Activated T-helper 17 cell treated with anti-CD3 and anti-CD28 coated beads, Interleukin-2, amount 50 U/mL, for 72 hours (primary cell): Measurements from ENCODE around the gene STON1. TPM values are rescaled to one million over a fixed set of nuclear protein-coding genes. Genes with fewer than 3 reads are reported as not detected.
"Not testable (repeated sequence)": the region's sequence is repeated elsewhere in the genome, so short reads cannot be mapped to it uniquely, and the experiment has no call there.

ENCODE experiments used
- ATAC-seq: fragments of 150-1000 bp; cut with Tn5 transposase; replicated peaks from 2 replicates; pipeline ENCODE4 v1.10.0; 2021; ENCODE audit warnings: mild to moderate bottlenecking, moderate library complexity
- H3K27ac Mint-ChIP-seq: one replicate; pipeline ENCODE4 v1.8.0; 2022; ENCODE audit warnings: mixed read lengths
- H3K27me3 Mint-ChIP-seq: one replicate; pipeline ENCODE4 v1.8.0; 2022; ENCODE audit warnings: mixed read lengths
- H3K36me3 Mint-ChIP-seq: one replicate; pipeline ENCODE4 v1.8.0; 2022; ENCODE audit warnings: low read depth, mild to moderate bottlenecking, mixed read lengths
- H3K4me1 Mint-ChIP-seq: one replicate; pipeline ENCODE4 v1.8.0; 2022; ENCODE audit warnings: mixed read lengths
- H3K4me3 Mint-ChIP-seq: one replicate; pipeline ENCODE4 v1.8.0; 2022; ENCODE audit warnings: mild to moderate bottlenecking, mixed read lengths
- H3K9me3 Mint-ChIP-seq: one replicate; pipeline ENCODE4 v1.8.0; 2022; ENCODE audit warnings: mixed read lengths
- total RNA-seq, 2 donors: library from RNA; stranded (reverse); gene quantifications; one replicate each; pipeline ENCODE4 v1.2.3, GENCODE V29; 2022

Gene STON1
- total RNA-seq, 2 donors from 2014 or later = 3.0 to 4.2 TPM

DNA sequence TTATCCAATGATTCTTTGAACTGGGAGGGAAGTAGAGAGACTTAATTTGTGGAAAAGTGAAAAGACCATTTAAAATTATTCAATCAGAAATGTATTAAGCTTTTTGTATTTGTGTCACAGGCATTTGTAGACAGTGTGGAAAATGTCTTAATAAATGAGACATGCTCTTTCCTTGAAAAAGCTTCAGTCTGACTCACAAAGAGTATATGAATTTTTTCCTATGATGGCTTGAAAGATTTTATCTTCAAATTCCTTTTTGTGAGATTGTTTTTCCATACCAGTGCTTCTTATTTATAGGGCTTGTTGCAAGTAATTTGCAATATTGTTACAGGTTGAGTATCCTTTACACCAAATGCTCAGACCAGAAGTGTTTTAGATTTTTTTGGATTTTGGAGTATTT lies 39.5 kb downstream of the STON1 start:
- Mint-ChIP-seq H3K9me3 (no peaks in the 10 kb centered on the region), H3K4me3 (no peak overlapping the region), H3K27ac (no peak overlapping the region), H3K27me3 (no peaks in the 10 kb centered on the region), H3K36me3 (no peaks in the 10 kb centered on the region), H3K4me1 (peaks cover under 1% of the 10 kb centered on the region)
- ATAC-seq = no peak

DNA sequence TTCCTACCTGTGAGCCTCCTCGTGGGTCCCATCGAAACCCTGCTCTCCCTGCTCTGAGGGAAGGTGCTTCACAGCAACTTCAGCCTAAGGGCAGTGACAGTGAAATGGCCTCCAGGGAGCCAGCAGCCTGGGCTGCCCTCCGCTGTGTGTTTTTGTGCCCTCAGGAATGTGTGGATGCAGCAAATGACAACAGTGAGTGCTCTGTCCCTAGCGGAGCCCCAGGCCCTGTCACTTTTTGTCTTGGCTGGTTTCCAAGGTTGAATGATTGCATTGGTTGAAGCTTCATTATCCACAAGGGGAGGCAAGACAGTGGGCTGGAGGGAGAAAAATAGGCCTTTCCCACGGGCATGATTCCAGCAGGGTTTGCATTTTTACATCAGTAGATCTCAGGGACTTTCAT lies 42.9 kb downstream of the STON1 start:
- peaks cover 7% of the 10 kb centered on the region for H3K4me1 Mint-ChIP-seq
- H3K27me3 Mint-ChIP-seq = no peaks in the 10 kb centered on the region
- H3K9me3 Mint-ChIP-seq = no peaks in the 10 kb centered on the region
- no peak overlapping the region for H3K4me3 Mint-ChIP-seq
- no peak overlapping the region for H3K27ac Mint-ChIP-seq
- H3K36me3 Mint-ChIP-seq = no peaks in the 10 kb centered on the region
- no peak for ATAC-seq

DNA sequence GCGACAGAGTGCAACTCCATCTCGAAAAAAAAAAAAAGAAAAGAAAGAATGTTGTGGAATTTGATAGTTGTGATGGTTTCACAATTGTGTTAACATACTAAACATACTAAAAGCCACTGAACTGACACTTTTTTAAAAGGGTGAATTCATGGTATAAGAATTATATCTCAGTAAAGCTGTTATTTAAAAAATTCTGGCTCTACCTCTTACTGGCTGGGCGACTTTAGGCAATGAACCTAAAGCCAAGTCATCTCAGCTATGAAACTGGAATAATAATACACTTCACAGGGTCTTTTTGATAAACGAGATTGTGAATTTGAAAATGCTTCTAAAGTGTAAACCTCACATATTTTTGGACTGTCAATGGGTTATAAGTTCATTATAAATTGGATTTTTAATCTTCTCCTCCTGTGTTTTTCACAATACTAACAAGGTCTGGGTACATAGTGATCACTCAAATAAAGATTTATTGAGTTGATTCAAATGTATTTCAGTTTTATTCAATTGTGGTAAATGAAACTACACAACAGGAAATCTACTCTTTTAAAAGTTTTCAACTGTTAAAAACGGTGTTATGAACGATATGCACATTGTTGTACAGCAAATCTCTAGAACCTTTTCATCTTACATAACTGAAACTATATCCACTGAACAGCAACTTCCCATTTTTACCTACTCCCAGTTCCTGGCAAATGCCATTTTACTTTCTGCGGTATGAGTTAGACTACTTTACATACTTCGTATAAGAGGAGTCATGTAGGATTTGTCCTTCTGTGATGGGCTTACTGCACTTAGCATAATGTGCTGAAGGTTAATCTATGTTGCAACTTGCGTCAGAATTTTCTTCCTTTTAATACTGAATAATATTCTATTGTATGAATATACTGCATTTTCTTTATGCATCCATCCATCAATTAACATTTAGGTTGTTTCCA lies 44.7 kb downstream of the STON1 start:
- H3K27ac Mint-ChIP-seq = peak overlapping the region; percentile 50
- peaks cover 7% of the 10 kb centered on the region for H3K4me1 Mint-ChIP-seq
- no peaks in the 10 kb centered on the region for H3K9me3 Mint-ChIP-seq
- H3K36me3 Mint-ChIP-seq = no peaks in the 10 kb centered on the region
- ATAC-seq = peak; percentile 68
- peak overlapping the region; percentile 30 for H3K4me3 Mint-ChIP-seq
- H3K27me3 Mint-ChIP-seq = no peaks in the 10 kb centered on the region

DNA sequence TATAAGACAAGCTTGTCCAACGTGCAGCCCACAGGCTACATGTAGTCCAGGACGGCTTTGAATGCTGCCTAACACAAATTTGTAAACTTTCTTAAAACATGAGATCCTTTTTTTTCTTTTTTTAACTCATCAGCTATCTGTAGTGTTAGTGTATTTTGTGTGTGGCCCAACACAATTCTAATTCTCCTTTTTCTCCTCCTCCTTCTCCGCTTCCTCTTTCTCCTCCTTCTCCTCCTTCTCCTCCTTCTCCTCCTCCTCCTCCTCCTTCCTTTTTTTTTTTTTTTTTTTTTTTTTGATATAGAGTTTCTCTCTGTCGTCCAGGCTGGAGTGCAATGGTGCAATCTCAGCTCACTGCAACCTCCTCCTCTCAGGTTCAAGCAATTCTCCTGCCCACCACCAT lies 48.4 kb downstream of the STON1 start:
- ATAC-seq = no peak

DNA sequence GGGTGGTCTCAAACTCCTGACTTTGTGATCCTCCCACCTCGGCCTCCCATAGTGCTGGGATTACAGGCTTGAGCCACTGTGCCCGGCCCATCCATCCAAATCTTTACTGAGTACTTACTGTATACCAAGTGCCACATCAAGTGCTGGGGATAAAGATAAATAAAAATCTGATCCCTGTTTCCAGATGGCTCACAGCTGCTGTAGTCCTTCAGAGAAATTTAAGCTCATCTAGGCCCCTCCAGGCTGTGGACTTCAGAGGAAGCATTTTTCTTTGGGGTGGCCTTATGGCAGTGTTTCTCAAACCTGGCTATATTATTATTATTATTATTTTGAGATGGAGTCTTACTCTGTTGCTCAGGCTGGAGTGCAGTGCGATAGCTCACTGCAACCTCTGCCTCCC lies 54.0 kb downstream of the STON1 start:
- no peak overlapping the region for H3K4me3 Mint-ChIP-seq
- no peak overlapping the region for H3K27ac Mint-ChIP-seq
- H3K9me3 Mint-ChIP-seq = no peaks in the 10 kb centered on the region
- no peaks in the 10 kb centered on the region for H3K4me1 Mint-ChIP-seq
- no peak for ATAC-seq
- no peaks in the 10 kb centered on the region for H3K27me3 Mint-ChIP-seq
- no peaks in the 10 kb centered on the region for H3K36me3 Mint-ChIP-seq

More for the DNA sequence above, 48.4 kb downstream of the STON1 start:
- H3K36me3 Mint-ChIP-seq = no peaks in the 10 kb centered on the region
- no peaks in the 10 kb centered on the region for H3K9me3 Mint-ChIP-seq
- H3K27me3 Mint-ChIP-seq = no peaks in the 10 kb centered on the region
- H3K4me3 Mint-ChIP-seq = no peak overlapping the region
- H3K4me1 Mint-ChIP-seq = peaks cover 7% of the 10 kb centered on the region
- no peak overlapping the region for H3K27ac Mint-ChIP-seq

DNA sequence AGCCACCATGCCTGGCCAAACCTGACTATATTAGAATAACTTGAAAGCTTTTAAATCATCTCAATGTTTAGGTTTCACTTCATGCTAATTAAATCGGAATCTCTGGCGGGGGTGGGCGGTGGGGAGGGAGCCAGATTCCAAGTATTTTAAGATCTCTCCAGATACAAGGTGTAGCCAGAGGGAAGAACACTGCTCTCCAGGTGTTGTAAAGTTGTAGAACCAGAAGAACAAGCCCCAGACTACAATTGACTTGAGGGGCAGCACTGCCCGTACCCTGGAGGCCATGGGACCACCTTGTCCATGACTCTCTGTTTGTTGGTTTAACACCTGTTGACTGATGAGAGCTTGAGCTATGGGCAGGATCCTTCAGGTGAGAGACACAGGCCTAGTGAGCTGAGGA lies 54.6 kb downstream of the STON1 start:
- Mint-ChIP-seq H3K4me1 (no peaks in the 10 kb centered on the region), H3K27ac (no peak overlapping the region), H3K27me3 (no peaks in the 10 kb centered on the region), H3K9me3 (no peaks in the 10 kb centered on the region), H3K36me3 (no peaks in the 10 kb centered on the region), H3K4me3 (no peak overlapping the region)
- ATAC-seq = no peak

DNA sequence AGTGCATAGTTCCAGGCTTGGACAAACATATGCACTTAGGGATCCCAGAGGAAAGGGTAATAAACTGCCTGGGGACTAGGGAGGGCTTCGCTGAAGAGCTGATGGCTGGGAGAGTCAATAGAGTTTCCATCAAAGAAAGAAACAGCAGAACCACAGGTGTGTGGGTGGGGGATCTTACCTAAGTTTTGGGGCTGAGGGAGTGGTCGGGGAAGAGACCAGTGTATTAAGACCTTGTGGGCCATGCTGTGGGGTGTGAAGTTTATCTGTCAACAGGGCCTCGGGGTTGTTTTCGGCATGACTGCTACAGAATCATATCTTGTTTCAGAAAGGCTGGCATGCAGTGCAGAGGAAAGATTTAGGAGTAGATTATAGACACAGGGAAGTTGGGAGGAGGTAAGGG lies 56.5 kb downstream of the STON1 start:
- H3K4me1 Mint-ChIP-seq = no peaks in the 10 kb centered on the region
- no peaks in the 10 kb centered on the region for H3K27me3 Mint-ChIP-seq
- no peak overlapping the region for H3K4me3 Mint-ChIP-seq
- H3K36me3 Mint-ChIP-seq = no peaks in the 10 kb centered on the region
- no peak overlapping the region for H3K27ac Mint-ChIP-seq
- H3K9me3 Mint-ChIP-seq = no peaks in the 10 kb centered on the region
- ATAC-seq = peak; percentile 19

DNA sequence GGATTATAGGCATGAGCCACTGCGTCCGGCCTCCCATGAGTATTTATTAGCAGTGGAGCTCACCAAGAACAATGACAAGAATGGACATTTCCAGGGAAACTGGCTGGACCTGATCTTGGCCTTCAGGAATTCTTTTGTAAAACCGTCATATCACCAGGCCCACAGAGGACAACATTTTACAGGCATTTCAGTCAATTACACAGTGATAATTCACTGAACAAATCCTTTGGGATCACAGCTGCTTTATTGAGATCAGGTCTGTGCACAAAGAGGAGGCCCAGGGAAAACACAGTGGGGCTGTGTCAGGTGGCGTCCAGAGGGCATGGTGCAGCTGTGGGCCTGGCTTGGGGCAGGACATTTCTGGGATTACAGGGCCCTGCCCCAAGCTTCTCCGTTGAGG lies 57.6 kb downstream of the STON1 start:
- no peaks in the 10 kb centered on the region for H3K4me1 Mint-ChIP-seq
- no peaks in the 10 kb centered on the region for H3K36me3 Mint-ChIP-seq
- no peak for ATAC-seq
- no peaks in the 10 kb centered on the region for H3K9me3 Mint-ChIP-seq
- no peaks in the 10 kb centered on the region for H3K27me3 Mint-ChIP-seq
- H3K4me3 Mint-ChIP-seq = no peak overlapping the region
- H3K27ac Mint-ChIP-seq = no peak overlapping the region

DNA sequence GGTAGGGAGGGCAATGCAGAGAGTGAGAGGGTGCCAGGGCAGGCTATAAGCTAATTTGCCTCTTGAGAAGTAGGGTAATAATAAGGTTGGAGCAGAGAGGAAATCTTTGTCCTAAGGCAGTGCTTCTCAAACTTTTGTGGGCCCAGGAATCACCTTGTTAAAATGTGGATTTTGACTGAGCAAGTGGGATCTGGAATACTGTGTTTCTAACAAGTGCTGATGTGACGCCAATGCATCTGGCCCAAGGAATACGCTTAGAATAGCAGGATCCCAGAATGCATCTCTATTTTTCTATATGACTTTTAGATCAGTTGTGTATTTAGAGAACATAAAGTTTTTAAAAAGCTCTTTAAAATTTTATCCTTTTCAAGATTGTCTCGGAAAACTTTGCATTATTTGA lies 58.0 kb downstream of the STON1 start:
- H3K4me3 Mint-ChIP-seq = no peak overlapping the region

DNA sequence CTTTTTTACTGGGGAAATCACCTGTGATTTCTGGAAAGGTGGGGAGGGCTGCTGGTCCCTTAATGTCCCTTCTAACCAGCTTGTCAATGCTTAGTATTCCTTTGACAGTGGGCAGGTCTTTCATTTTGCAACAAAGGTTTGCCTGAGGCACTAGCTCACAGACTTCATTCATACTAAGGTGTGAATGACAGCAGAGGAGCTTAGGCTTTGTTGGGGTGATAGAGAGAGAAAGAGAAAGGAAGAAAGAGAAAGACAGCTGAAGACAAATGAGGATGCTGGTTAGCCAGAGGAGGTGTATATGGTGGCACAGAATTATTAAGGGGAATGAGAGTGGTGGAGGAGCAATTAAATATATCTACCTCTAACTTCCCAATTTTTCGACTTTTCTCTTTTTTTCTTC lies 58.8 kb downstream of the STON1 start:
- H3K4me3 Mint-ChIP-seq = no peak overlapping the region
- no peaks in the 10 kb centered on the region for H3K4me1 Mint-ChIP-seq
- no peak for ATAC-seq
- H3K36me3 Mint-ChIP-seq = no peaks in the 10 kb centered on the region
- no peak overlapping the region for H3K27ac Mint-ChIP-seq
- no peaks in the 10 kb centered on the region for H3K9me3 Mint-ChIP-seq
- H3K27me3 Mint-ChIP-seq = no peaks in the 10 kb centered on the region

More for the DNA sequence above, 58.0 kb downstream of the STON1 start:
- H3K36me3 Mint-ChIP-seq = no peaks in the 10 kb centered on the region
- H3K9me3 Mint-ChIP-seq = no peaks in the 10 kb centered on the region
- no peak for ATAC-seq
- H3K4me1 Mint-ChIP-seq = no peaks in the 10 kb centered on the region
- no peaks in the 10 kb centered on the region for H3K27me3 Mint-ChIP-seq
- no peak overlapping the region for H3K27ac Mint-ChIP-seq

DNA sequence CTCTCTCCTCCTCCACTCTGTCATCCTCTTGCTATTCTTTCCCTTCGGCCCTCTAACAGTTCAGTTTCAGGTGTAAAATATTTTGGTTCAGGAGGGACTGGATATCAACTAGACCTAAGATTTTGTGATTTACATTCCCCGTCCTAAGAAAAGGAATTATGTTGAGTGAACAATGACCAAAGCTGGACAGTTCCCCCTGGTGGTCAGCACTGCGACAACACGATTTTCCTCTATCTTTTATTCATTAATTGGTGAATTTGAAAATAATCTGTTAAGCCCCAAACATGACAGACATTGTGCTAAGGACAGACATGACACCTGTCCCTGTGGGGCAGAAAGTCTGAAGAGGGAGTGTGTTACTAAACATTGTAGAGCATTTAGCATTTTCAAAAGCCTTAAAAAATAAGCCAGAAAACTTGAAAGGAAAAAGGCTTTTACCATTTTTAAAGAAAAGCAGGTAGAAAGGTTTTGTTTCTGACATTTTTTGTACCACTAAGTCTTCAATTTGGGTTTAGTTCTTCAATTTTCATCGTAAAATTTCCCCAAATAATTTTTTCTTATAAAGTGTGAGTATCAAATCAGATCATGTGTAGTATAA lies 59.3 kb downstream of the STON1 start:
- Mint-ChIP-seq H3K27ac (no peak overlapping the region), H3K4me3 (no peak overlapping the region), H3K27me3 (no peaks in the 10 kb centered on the region), H3K4me1 (no peaks in the 10 kb centered on the region), H3K9me3 (no peaks in the 10 kb centered on the region), H3K36me3 (no peaks in the 10 kb centered on the region)
- no peak for ATAC-seq

DNA sequence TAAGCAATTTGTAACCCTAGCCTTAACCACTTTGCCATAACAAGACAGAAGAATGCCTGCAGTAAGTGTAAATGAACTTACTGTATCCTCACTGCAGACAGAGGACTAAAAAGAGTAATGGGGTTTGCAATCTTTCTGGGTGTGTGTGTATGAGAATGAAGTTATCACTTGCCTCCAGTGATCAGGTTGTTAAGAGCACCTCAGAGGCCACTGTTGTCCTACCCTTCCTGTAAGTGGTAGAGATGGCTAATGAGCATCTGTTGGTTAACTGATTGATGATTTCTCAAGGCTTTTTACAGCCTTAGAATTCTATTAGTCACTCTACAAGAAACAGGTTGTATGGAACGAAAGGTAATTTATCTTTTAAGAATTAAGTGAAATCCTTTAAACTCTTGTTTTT lies 60.1 kb downstream of the STON1 start:
- Mint-ChIP-seq H3K4me1 (no peaks in the 10 kb centered on the region), H3K4me3 (no peak overlapping the region), H3K27me3 (no peaks in the 10 kb centered on the region), H3K9me3 (no peaks in the 10 kb centered on the region), H3K27ac (no peak overlapping the region), H3K36me3 (no peaks in the 10 kb centered on the region)
- no peak for ATAC-seq

DNA sequence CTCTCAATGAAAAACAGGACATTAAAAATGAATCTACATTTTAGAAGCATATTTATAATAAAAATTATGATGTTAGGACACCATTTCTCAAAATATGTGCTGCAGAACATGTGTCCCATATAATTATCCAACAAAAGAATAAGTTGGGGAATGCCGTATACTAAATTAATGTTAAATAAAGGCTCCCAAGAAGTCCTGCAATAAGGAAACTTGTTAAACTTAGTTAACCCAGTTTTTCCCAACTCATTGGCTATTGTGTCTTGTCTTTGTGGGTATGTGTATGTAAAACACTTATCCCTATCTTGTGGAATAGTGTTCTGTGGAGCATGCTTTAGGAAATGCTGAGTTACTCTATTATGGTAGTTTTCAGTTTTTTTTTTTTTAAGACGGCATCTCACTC lies 62.1 kb downstream of the STON1 start:
- Mint-ChIP-seq H3K27ac (no peak overlapping the region), H3K4me3 (no peak overlapping the region), H3K27me3 (no peaks in the 10 kb centered on the region), H3K36me3 (no peaks in the 10 kb centered on the region), H3K4me1 (no peaks in the 10 kb centered on the region), H3K9me3 (no peaks in the 10 kb centered on the region)
- no peak for ATAC-seq

DNA sequence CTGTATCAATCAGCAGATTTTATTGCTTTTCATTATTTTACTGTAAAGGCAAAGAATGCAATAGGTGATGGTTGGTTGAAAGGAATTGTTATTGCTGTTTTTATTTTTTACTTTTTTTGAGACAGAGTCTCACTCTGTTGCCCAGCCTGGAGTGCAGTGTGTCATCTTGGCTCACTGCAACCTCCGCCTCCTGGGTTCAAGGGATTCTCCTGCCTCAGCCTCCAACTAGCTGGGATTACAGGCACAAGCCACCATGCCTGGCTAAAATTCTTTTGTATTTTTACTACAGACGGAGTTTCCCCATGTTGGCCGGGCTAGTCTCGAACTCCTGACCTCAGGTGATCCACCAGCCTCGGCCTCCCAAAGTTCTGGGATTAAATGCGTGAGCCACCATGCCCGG lies 66.8 kb downstream of the STON1 start:
- not testable (repeated sequence) for H3K27ac Mint-ChIP-seq, H3K4me3 Mint-ChIP-seq, H3K9me3 Mint-ChIP-seq, ATAC-seq, H3K27me3 Mint-ChIP-seq, H3K36me3 Mint-ChIP-seq, H3K4me1 Mint-ChIP-seq

DNA sequence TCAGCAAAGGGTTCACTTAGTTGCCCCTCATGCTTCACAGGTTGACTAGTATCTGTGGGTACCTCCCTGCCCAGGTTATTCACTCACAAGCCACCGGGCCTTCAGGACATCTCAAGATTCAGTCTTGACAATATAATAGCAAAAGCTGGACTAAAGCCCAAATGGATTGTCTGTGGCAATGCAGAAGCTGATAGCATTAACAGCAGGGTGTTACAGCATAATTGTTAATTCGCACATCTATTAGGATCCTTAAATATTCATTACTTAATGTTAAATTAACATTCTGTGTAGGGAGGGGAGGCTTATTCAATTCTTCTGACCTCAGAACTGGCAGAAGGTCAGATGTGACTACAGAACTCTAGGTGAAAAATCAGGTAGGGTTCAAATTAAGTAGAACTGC lies 67.5 kb downstream of the STON1 start:
- Mint-ChIP-seq H3K9me3 (no peaks in the 10 kb centered on the region), H3K27me3 (no peaks in the 10 kb centered on the region), H3K36me3 (no peaks in the 10 kb centered on the region), H3K27ac (no peak overlapping the region), H3K4me3 (no peak overlapping the region), H3K4me1 (no peaks in the 10 kb centered on the region)
- no peak for ATAC-seq
